ENCODE data around the gene RPL38. TPM values are rescaled to one million over a fixed set of nuclear protein-coding genes. Genes with fewer than 3 reads are reported as not detected.

RPL38 gene
- total RNA-seq, 3 donors from 2014 or later, result 304 to 570 (median 471) TPM

DNA sequence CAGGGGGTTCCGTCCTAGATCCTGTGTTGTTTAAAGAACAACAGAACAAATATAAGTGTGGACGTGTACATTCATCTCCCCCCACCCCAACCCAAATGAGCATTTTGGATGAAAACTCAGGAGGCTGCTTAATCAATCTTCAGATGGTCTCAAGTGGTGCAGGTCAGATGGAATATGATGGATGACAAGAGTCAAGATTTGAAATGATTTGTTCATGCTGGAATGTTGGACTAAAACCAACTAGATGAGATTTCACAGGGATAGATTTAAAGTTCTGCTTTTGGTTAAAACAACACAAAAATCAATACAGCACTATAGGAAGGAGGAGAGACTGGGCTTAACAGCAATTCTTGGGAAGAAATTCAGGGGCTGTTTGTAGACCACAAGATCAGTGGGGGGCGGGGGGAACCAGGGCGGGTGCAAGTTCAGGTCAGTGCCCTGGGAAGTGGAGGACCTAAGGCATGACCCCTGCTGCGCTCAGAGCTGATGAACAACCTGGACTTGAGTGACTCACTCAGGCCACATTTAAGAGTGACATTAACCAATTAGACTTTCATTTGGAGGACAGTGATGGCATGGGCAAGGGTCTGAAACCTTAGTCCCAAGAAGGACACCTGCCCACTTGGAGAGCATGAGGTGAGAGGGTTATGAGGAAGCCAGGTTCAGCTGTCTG, 25.0 kb downstream of the RPL38 start:
- Histone ChIP-seq H3K9me3 (no peaks in the 10 kb centered on the region), H3K27me3 (no peaks in the 10 kb centered on the region), H3K27ac (no peak overlapping the region), H3K4me3 (no peak overlapping the region), H3K36me3 (no peaks in the 10 kb centered on the region), H3K4me1 (no peaks in the 10 kb centered on the region)
- TF ChIP-seq POLR2A (IDR thresholded peaks at IDR 0.05) (no peak), POLR2AphosphoS5 (IDR thresholded peaks at IDR 0.05) (no peak)
- TF ChIP-seq, protein P1, sequence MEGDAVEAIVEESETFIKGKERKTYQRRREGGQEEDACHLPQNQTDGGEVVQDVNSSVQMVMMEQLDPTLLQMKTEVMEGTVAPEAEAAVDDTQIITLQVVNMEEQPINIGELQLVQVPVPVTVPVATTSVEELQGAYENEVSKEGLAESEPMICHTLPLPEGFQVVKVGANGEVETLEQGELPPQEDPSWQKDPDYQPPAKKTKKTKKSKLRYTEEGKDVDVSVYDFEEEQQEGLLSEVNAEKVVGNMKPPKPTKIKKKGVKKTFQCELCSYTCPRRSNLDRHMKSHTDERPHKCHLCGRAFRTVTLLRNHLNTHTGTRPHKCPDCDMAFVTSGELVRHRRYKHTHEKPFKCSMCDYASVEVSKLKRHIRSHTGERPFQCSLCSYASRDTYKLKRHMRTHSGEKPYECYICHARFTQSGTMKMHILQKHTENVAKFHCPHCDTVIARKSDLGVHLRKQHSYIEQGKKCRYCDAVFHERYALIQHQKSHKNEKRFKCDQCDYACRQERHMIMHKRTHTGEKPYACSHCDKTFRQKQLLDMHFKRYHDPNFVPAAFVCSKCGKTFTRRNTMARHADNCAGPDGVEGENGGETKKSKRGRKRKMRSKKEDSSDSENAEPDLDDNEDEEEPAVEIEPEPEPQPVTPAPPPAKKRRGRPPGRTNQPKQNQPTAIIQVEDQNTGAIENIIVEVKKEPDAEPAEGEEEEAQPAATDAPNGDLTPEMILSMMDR (IDR thresholded peaks at IDR 0.05), result no peak
- no peak for DNase-seq (ENCODE audit: low spot score in 2 of 2)
- intact Hi-C loops (cut with DNase I; ENCODE audit: low total_unique reads), result no loop called here

DNA sequence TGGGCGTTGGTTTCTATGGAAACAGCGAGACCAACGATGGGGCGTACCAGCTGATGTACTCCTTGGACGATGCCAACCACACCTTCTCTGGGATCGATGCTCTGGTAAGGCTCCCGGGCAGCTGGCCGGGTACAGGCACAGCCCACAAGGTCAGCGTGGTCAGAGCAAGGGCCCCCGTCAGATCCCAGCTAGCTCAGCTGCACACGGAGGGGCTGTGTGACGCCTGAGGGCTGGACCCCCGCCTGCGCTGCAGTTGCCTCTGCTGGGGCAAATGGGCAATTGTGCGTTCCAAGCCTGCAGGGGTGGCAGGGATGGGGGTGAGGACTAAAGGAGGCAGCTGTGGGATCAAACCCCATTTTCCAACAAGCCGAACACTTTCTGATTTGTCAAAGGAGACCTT, 27.4 kb downstream of the RPL38 start:
- no peak for DNase-seq (ENCODE audit: low spot score in 2 of 2)
- intact Hi-C loops (cut with DNase I; ENCODE audit: low total_unique reads), result no loop called here
- no peak overlapping the region for H3K4me3 ChIP-seq
- H3K9me3 ChIP-seq, result no peaks in the 10 kb centered on the region
- TF ChIP-seq, protein P1 (IDR thresholded peaks at IDR 0.05), result no peak
- TF ChIP-seq POLR2AphosphoS5 (IDR thresholded peaks at IDR 0.05) (no peak), POLR2A (IDR thresholded peaks at IDR 0.05) (no peak)
- H3K27me3 ChIP-seq, result no peaks in the 10 kb centered on the region
- no peaks in the 10 kb centered on the region for H3K36me3 ChIP-seq
- H3K27ac ChIP-seq, result no peak overlapping the region
- H3K4me1 ChIP-seq, result no peaks in the 10 kb centered on the region

DNA sequence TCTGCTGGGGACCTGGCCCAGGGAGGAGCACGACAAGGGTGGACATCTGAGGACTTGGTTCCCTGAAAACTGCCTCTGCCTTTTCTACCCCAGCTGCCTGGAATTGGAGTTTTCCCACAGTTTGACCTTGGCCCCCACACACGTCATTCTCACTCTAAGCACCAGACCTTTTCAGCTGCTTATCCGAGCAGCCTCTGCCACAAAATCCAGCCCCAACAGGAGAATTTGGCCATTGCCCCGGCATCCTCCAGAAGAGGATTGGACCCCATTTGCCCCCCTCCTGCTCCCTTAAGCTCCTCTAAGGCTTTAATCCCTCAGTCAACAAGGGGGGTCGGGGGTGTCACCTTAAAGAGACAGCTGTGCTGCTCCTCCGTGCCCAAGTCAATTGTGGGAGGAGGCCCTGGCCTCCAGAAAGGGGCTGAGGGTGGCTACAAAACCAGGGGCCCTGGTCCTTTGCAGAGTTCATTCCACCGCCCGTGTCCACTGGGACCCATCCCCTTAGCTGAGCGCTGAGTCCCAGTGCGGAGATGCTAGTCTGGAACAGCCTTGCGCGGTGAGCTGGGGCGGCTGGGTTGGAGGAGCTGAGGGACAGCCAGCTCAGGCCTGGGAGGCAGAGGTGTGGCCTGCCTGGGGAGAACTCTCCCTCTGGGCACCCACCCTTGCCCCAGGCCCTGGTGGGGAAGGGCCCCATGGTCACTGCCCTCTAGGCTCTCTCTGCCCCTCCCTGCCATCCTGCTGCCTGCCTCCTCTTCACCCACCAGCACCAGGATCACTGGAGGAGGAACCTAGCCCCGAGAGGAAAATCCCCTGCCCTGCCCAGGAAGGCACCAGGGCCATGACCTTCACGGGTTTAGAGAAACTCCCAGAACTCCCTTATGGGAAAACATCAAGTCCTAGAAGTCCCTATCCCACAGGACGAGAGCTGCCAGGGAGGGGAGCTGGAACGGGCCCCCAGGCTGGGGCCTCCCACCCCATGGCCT, 28.7 kb downstream of the RPL38 start:
- no peak for DNase-seq (ENCODE audit: low spot score in 2 of 2)
- H3K4me1 ChIP-seq, result no peaks in the 10 kb centered on the region
- H3K27ac ChIP-seq, result no peak overlapping the region
- H3K27me3 ChIP-seq, result no peaks in the 10 kb centered on the region
- no peak overlapping the region for H3K4me3 ChIP-seq
- H3K36me3 ChIP-seq, result no peaks in the 10 kb centered on the region
- H3K9me3 ChIP-seq, result no peaks in the 10 kb centered on the region
- TF ChIP-seq, protein P1 (IDR thresholded peaks at IDR 0.05), result no peak
- TF ChIP-seq POLR2A (IDR thresholded peaks at IDR 0.05) (no peak), POLR2AphosphoS5 (IDR thresholded peaks at IDR 0.05) (no peak)
- intact Hi-C loops (cut with DNase I; ENCODE audit: low total_unique reads), result no loop called here

DNA sequence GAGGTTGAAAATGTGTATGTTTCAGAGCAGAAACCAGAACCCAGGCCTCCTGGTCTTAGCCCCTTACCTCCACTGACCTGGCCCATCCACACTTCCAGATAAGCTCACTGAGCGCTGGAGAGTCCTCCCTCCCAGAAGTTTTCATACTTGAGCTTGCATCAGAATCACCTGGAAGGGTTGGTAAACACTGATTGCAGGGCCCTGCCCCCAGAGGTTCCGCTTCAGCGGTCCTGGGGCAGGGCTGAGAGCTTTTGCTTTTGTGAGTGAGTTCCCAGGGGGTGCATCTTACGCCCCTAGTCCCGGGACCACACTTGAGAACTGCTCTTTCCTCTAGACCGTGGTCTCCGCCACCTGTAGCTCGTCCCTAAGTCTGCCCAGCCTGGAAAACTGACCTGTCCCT, 30.5 kb downstream of the RPL38 start:
- no peak for DNase-seq (ENCODE audit: low spot score in 2 of 2)
- no peaks in the 10 kb centered on the region for H3K9me3 ChIP-seq
- H3K36me3 ChIP-seq, result no peaks in the 10 kb centered on the region
- no peak overlapping the region for H3K27ac ChIP-seq
- TF ChIP-seq, protein P1 (IDR thresholded peaks at IDR 0.05), result no peak
- TF ChIP-seq POLR2AphosphoS5 (IDR thresholded peaks at IDR 0.05) (no peak), POLR2A (IDR thresholded peaks at IDR 0.05) (no peak)
- intact Hi-C loops (cut with DNase I; ENCODE audit: low total_unique reads), result no loop called here
- no peaks in the 10 kb centered on the region for H3K27me3 ChIP-seq
- H3K4me3 ChIP-seq, result no peak overlapping the region
- no peaks in the 10 kb centered on the region for H3K4me1 ChIP-seq

DNA sequence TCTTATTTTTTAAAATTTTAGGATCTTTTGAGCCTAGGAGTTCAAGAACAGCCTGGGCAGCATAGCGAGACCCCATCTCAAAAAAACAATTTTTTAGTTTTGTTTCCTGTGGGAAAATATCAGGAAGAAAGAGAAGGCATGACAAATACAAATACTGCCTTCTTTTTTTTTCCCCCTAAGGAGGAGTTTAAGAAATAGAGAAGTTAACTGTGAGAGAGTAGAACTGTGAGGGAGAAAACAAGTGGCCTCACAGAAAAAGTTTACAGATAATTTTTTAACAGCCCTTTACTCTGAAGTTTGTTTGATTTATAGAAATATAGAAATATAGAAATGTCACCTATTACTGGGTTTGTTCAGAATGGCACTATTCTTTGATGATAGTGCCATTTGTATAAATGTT, 31.0 kb downstream of the RPL38 start:
- H3K36me3 ChIP-seq, result no peaks in the 10 kb centered on the region
- no peaks in the 10 kb centered on the region for H3K27me3 ChIP-seq
- no peak for DNase-seq (ENCODE audit: low spot score in 2 of 2)
- no peak overlapping the region for H3K4me3 ChIP-seq
- no peak overlapping the region for H3K27ac ChIP-seq
- TF ChIP-seq, protein P1 (IDR thresholded peaks at IDR 0.05), result no peak
- TF ChIP-seq POLR2AphosphoS5 (IDR thresholded peaks at IDR 0.05), result no peak
- TF ChIP-seq POLR2A (IDR thresholded peaks at IDR 0.05), result no peak
- no peaks in the 10 kb centered on the region for H3K9me3 ChIP-seq
- intact Hi-C loops (cut with DNase I; ENCODE audit: low total_unique reads), result no loop called here
- H3K4me1 ChIP-seq, result no peaks in the 10 kb centered on the region
